Measurements from ENCODE around the gene PDGFD. TPM values are rescaled to one million over a fixed set of nuclear protein-coding genes. Genes with fewer than 3 reads are reported as not detected.

PDGFD gene
- total RNA-seq, 1 donor from 2014 or later: 21.9 TPM

GRCh38 chr11:104093426-104094280 is 70.3 kb downstream of the PDGFD start:
- Histone ChIP-seq H3K4me3 (no peak overlapping the region), H3K27ac (no peak overlapping the region), H3K4me1 (no peaks in the 10 kb centered on the region), H3K36me3 (no peaks in the 10 kb centered on the region), H3K27me3 (no peaks in the 10 kb centered on the region), H3K9me3 (no peaks in the 10 kb centered on the region)
- no peak for DNase-seq (ENCODE audit: extremely low spot score in 2 of 2)
- intact Hi-C loops (cut with DNase I): no loop called here
- no peak for TF ChIP-seq CTCF (IDR thresholded peaks at IDR 0.05)
- no peak for TF ChIP-seq POLR2AphosphoS5 (IDR thresholded peaks at IDR 0.05; ENCODE audit: insufficient read depth in 1 of 2, low read depth in 1 of 2)
- TF ChIP-seq POLR2A (IDR thresholded peaks at IDR 0.05): no peak

DNA sequence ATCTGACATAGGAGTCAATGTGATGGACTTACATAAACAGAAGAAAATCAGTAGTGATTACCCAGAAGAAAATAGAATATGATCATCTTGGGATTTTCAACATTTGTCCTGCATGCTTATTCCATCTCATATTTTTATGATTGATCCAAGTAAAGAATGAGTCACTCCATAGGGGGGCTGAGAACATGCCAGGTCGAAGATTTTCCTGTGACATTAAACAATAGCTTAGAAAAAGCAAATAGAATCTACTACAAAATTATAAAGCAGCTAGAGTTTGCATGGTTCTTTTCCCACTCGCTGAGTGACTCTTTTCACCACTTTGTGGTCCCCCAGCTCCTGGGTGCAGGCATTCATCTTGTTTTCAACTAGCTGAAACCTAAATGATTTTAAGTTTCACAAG is 71.2 kb downstream of the PDGFD start:
- no peaks in the 10 kb centered on the region for H3K9me3 ChIP-seq
- no peaks in the 10 kb centered on the region for H3K27me3 ChIP-seq
- H3K4me1 ChIP-seq: no peaks in the 10 kb centered on the region
- H3K4me3 ChIP-seq: no peak overlapping the region
- intact Hi-C loops (cut with DNase I): no loop called here
- H3K27ac ChIP-seq: no peak overlapping the region
- H3K36me3 ChIP-seq: no peaks in the 10 kb centered on the region
- no peak for TF ChIP-seq CTCF (IDR thresholded peaks at IDR 0.05)
- TF ChIP-seq POLR2A (IDR thresholded peaks at IDR 0.05): no peak
- TF ChIP-seq POLR2AphosphoS5 (IDR thresholded peaks at IDR 0.05; ENCODE audit: insufficient read depth in 1 of 2, low read depth in 1 of 2): no peak
- no peak for DNase-seq (ENCODE audit: extremely low spot score in 2 of 2)

DNA sequence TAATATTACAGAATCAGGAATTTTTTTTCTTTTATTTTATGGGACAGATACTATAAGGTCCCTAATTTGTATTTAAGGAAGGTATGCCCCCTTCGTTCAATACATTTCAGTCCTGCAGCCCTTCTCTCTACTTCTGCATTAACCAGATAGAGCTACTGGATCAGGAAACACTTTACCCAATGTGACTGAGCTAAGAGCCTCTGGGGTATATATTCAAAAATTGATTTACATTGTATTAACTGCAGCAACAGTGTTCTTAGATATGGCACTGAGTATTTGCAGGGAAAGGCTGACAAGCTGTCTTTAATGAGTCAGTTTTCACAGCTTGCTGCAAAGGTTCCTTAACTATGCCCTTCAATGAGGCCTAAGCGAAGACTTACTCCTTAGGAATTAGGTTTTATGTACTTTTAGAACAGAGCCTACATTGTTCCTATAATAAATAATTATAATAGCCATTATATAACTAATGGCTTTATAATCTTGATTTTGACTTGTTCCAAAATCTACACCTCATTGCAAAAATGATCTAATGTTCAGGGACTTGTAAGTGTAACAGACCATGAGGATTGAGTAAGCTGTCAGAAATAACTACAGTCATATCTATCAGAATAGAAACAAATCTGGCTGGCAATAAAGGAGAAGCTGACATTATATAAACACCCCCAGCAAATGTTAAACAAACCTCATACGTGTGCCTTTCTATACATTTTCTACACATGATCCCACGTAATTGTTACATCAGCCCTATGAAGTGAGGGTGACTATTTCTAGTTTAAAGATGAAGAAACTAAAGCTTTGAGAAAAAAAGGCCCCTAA is 72.5 kb downstream of the PDGFD start:
- Histone ChIP-seq H3K27ac (no peak overlapping the region), H3K27me3 (no peaks in the 10 kb centered on the region), H3K36me3 (no peaks in the 10 kb centered on the region), H3K4me3 (no peak overlapping the region), H3K4me1 (no peaks in the 10 kb centered on the region), H3K9me3 (no peaks in the 10 kb centered on the region)
- TF ChIP-seq CTCF (IDR thresholded peaks at IDR 0.05): no peak
- no peak for TF ChIP-seq POLR2AphosphoS5 (IDR thresholded peaks at IDR 0.05; ENCODE audit: insufficient read depth in 1 of 2, low read depth in 1 of 2)
- no peak for TF ChIP-seq POLR2A (IDR thresholded peaks at IDR 0.05)
- no peak for DNase-seq (ENCODE audit: extremely low spot score in 2 of 2)
- intact Hi-C loops (cut with DNase I): no loop called here

- intact Hi-C loops (cut with DNase I): no loop called here
- H3K36me3 ChIP-seq: no peaks in the 10 kb centered on the region
- H3K27me3 ChIP-seq: no peaks in the 10 kb centered on the region
- no peak overlapping the region for H3K4me3 ChIP-seq
- no peaks in the 10 kb centered on the region for H3K9me3 ChIP-seq
- TF ChIP-seq CTCF (IDR thresholded peaks at IDR 0.05) (no peak), POLR2AphosphoS5 (IDR thresholded peaks at IDR 0.05; ENCODE audit: insufficient read depth in 1 of 2, low read depth in 1 of 2) (no peak), POLR2A (IDR thresholded peaks at IDR 0.05) (no peak)
- DNase-seq (ENCODE audit: extremely low spot score in 2 of 2): no peak
- no peaks in the 10 kb centered on the region for H3K4me1 ChIP-seq
- no peak overlapping the region for H3K27ac ChIP-seq
Observed at GRCh38 chr11:104090767-104091166, 73.2 kb downstream of the PDGFD start.
